DND-41 (cell line): Measurements from ENCODE around the gene EIF4G3.

Source experiments
- EZH2 ChIP-seq: IDR thresholded peaks from 3 replicates; pipeline ENCODE4 v1.6.1; 2012; ENCODE audit warnings: borderline replicate concordance, low read depth, mild to moderate bottlenecking, moderate library complexity, low read length, inconsistent platforms; ENCODE audit not compliant: severe bottlenecking
- TF ChIP-seq, protein P1 (sequence below): IDR thresholded peaks from 2 replicates; pipeline ENCODE4 v1.5.1; 2012; ENCODE audit warnings: borderline replicate concordance, low read length, moderate library complexity, mild to moderate bottlenecking; ENCODE audit not compliant: poor library complexity, severe bottlenecking; ENCODE audit errors: extremely low read depth

GRCh38 chr1:21219674-21220073, 43.0 kb upstream of the EIF4G3 start:
- TF ChIP-seq, protein P1, sequence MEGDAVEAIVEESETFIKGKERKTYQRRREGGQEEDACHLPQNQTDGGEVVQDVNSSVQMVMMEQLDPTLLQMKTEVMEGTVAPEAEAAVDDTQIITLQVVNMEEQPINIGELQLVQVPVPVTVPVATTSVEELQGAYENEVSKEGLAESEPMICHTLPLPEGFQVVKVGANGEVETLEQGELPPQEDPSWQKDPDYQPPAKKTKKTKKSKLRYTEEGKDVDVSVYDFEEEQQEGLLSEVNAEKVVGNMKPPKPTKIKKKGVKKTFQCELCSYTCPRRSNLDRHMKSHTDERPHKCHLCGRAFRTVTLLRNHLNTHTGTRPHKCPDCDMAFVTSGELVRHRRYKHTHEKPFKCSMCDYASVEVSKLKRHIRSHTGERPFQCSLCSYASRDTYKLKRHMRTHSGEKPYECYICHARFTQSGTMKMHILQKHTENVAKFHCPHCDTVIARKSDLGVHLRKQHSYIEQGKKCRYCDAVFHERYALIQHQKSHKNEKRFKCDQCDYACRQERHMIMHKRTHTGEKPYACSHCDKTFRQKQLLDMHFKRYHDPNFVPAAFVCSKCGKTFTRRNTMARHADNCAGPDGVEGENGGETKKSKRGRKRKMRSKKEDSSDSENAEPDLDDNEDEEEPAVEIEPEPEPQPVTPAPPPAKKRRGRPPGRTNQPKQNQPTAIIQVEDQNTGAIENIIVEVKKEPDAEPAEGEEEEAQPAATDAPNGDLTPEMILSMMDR = no peak
- TF ChIP-seq EZH2 = no peak
